HUES6 (cell line): ENCODE measurements around the gene POLR1G.
A peak's percentile ranks its signal among the peaks of the same experiment; 100 is the strongest.
"Not testable (repeated sequence)": the region's sequence is repeated elsewhere in the genome, so short reads cannot be mapped to it uniquely, and the experiment has no call there.

Experiments used
- H3K27ac ChIP-seq: 2 replicates; pipeline ENCODE4 v1.7.0; 2013; ENCODE audit warnings: low read depth, mild to moderate bottlenecking, low read length, inconsistent platforms
- H3K27me3 ChIP-seq: 2 replicates; pipeline ENCODE4 v1.6.1; 2013; ENCODE audit warnings: low read length; ENCODE audit not compliant: control insufficient read depth, insufficient read depth
- H3K36me3 ChIP-seq: 2 replicates; pipeline ENCODE4 v1.6.1; 2013; ENCODE audit warnings: low read length; ENCODE audit not compliant: control insufficient read depth, insufficient read depth
- H3K4me1 ChIP-seq: 2 replicates; pipeline ENCODE4 v1.6.1; 2013; ENCODE audit warnings: low read length; ENCODE audit not compliant: control insufficient read depth, insufficient read depth
- H3K4me3 ChIP-seq: 2 replicates; pipeline ENCODE4 v1.5.1; 2013; ENCODE audit warnings: low read depth, low read length
- H3K9ac ChIP-seq: one replicate; pipeline ENCODE4 v1.6.1; 2013; ENCODE audit warnings: mild to moderate bottlenecking, low read length
- H3K9me3 ChIP-seq: 2 replicates; pipeline ENCODE4 v1.6.1; 2013; ENCODE audit warnings: low read depth, low read length; ENCODE audit not compliant: control insufficient read depth, insufficient read depth

The POLR1G gene

DNA sequence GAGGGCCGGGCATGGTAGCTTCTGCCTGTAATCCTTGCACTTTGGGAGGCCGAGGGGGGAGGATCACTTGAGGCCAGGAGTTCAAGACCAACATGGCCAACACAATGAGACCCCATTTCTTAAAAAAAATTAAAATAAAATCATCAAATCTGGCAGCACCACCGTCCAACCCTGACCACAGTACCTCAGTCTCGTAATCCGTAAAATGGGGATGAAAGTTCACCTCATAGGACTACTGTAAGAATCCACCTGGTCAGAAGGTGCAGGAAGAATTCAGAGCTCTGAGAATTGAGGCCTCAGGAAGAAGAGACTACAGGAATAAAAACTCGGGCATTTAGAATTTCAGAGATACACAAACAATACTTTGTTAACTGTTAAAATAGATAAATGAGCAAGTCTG, 4.6 kb upstream of the POLR1G start:
- Histone ChIP-seq H3K27me3 (peaks cover 11% of the 10 kb centered on the region; the same call in 1 of the 2 replicates), H3K27ac (no peak overlapping the region), H3K36me3 (no peaks in the 10 kb centered on the region; the same call in 1 of the 2 replicates), H3K9ac (no peak overlapping the region), H3K4me1 (peaks cover 24% of the 10 kb centered on the region), H3K9me3 (no peaks in the 10 kb centered on the region), H3K4me3 (peak overlapping the region; percentile 47; the same call in 1 of the 2 replicates)

DNA sequence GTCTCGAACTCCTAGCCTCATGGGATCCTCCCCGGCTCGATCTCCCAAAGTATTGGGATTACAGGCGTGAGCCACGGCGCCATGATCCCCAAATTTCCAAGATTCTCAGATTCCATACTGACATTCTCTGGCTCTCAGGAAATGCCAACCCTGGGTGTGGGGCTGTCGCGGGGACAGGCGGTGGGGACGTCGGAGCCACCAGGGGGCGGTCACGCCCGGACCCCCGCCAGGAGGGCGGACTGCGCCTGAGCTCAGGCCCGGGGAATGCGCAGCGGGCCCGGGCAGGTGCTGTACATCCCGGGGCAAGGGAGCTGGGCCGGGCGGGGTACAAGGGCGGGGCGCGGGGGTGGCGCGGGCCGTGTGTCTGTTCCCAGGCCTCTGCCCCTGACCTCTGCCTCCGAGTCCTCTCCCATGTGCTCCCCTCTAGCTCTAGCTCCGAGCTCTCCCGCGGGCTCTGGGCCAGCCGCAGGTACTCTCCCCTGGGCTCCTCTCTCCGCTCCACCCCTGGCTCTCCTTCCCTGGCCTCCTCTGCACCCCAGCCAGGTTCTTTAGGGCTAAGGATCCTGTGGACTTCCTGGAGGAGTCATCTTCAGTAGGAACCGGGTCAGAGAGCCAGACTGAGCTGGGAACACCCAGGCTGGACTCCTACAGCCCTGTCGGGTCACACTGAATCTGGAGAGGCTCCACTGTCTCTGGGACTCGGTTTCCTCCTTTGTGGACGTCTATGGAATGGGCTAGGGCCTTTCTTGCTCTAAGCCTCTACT, 4.0 kb upstream of the POLR1G start:
- no peaks in the 10 kb centered on the region for H3K36me3 ChIP-seq
- H3K27me3 ChIP-seq, result peaks cover 6% of the 10 kb centered on the region; the same call in 1 of the 2 replicates
- no peaks in the 10 kb centered on the region for H3K9me3 ChIP-seq
- peak overlapping the region; percentile 22; the same call in 1 of the 2 replicates for H3K27ac ChIP-seq
- peaks cover 27% of the 10 kb centered on the region for H3K4me1 ChIP-seq
- H3K9ac ChIP-seq, result peak overlapping the region; percentile 67
- H3K4me3 ChIP-seq, result peak overlapping the region; percentile 47

GRCh38 chr19:45403272-45403671, 3.2 kb upstream of the POLR1G start:
- Histone ChIP-seq H3K9me3 (no peaks in the 10 kb centered on the region), H3K27ac (no peak overlapping the region), H3K9ac (peak overlapping the region; percentile 45), H3K4me3 (peak overlapping the region; percentile 94), H3K4me1 (peaks cover 24% of the 10 kb centered on the region), H3K36me3 (peaks cover 4% of the 10 kb centered on the region), H3K27me3 (no peaks in the 10 kb centered on the region)

GRCh38 chr19:45403781-45404556, 2.5 kb upstream of the POLR1G start:
- peak overlapping the region; percentile 46; the same call in 1 of the 2 replicates for H3K27ac ChIP-seq
- peak overlapping the region; percentile 94 for H3K4me3 ChIP-seq

DNA sequence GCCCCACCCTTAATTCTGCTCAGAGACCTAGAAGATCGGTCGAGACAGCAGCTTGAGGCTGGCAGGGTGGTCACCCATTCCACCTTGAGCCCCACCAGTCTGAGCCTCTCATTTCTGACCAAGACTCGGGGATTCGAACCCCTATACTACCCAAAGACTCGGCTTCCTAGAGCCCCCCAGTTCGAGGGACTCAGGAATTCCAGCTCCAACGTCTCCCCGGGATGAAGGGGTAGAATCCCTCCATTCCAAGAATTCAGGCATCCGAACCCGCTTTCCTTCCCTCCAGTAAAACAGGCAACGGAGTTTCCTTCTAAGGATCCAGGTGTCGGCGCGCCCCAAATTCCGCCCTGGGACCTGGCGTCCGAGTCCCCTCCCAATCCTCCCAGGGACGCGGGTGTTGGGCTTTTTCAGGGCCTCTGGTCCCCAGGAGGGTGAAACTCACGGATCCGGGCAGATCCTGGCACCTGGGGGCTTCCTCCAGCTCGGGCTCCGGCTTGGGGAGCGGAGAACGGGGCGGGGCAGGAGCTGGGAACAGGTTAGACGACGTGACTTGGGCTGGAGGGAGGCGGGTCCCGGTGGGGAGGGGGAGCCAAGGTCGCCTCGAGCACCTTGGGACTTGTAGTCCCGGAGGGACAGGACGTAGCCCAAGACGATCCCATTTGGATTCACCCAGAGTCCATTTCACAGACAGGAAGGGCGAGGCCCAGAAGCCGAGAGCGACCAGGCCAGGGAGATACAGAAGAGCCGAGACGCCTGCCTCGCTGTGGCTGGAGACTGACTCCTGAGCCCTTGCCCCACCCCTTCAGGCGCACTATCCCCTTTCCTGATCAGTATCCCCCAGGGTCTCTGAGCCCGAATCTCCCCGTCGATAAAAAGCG, 1.6 kb upstream of the POLR1G start, which contains the start of gene PPP1R13L:
PPP1R13L (minus strand) TSS at position 513 of the 878 bp plus-strand sequence. CDS start 6,751 bp downstream, outside the sequence.
- H3K4me1 ChIP-seq, result peaks cover 24% of the 10 kb centered on the region

More at GRCh38 chr19:45403781-45404556, 2.5 kb upstream of the POLR1G start:
- H3K27me3 ChIP-seq, result no peaks in the 10 kb centered on the region
- H3K9me3 ChIP-seq, result no peaks in the 10 kb centered on the region
- peaks cover 11% of the 10 kb centered on the region for H3K36me3 ChIP-seq
- peaks cover 24% of the 10 kb centered on the region for H3K4me1 ChIP-seq
- H3K9ac ChIP-seq, result peak overlapping the region; percentile 87

GRCh38 chr19:45405435-45406225, 814 bp upstream of the POLR1G start:
- H3K27ac ChIP-seq, result peak overlapping the region; percentile 100
- H3K36me3 ChIP-seq, result peaks cover 19% of the 10 kb centered on the region
- H3K4me3 ChIP-seq, result peak overlapping the region; percentile 94
- peaks cover 20% of the 10 kb centered on the region for H3K4me1 ChIP-seq
- no peaks in the 10 kb centered on the region for H3K9me3 ChIP-seq
- peak overlapping the region; percentile 99 for H3K9ac ChIP-seq
- no peaks in the 10 kb centered on the region for H3K27me3 ChIP-seq

More for the DNA sequence above, 1.6 kb upstream of the POLR1G start, which contains the start of gene PPP1R13L:
- peak within 1 kb of the TSS; percentile 94 for H3K4me3 ChIP-seq
- H3K9ac ChIP-seq, result peak within 1 kb of the TSS; percentile 99
- no peaks in the 10 kb centered on the region for H3K9me3 ChIP-seq
- H3K36me3 ChIP-seq, result peaks cover 16% of the 10 kb centered on the region
- H3K27me3 ChIP-seq, result no peaks in the 10 kb centered on the region
- peak within 1 kb of the TSS; percentile 100 for H3K27ac ChIP-seq

- H3K9ac ChIP-seq, result peak overlapping the region; percentile 99
- H3K4me1 ChIP-seq, result peaks cover 20% of the 10 kb centered on the region
- no peaks in the 10 kb centered on the region for H3K9me3 ChIP-seq
- no peaks in the 10 kb centered on the region for H3K27me3 ChIP-seq
- H3K27ac ChIP-seq, result no peak overlapping the region; the same call in 1 of the 2 replicates
- peak overlapping the region; percentile 94 for H3K4me3 ChIP-seq
- H3K36me3 ChIP-seq, result peaks cover 27% of the 10 kb centered on the region
Observed at GRCh38 chr19:45407091-45407375, 589 bp downstream of the POLR1G start.

GRCh38 chr19:45407585-45407984, 1.1 kb downstream of the POLR1G start:
- not testable (repeated sequence) for H3K27ac ChIP-seq

GRCh38 chr19:45408121-45408520, 1.7 kb downstream of the POLR1G start:
- Histone ChIP-seq H3K4me3 (no peak overlapping the region), H3K9me3 (no peaks in the 10 kb centered on the region), H3K27me3 (no peaks in the 10 kb centered on the region), H3K27ac (no peak overlapping the region), H3K36me3 (peaks cover 38% of the 10 kb centered on the region), H3K4me1 (peaks cover 14% of the 10 kb centered on the region), H3K9ac (no peak overlapping the region)

More at GRCh38 chr19:45407585-45407984, 1.1 kb downstream of the POLR1G start:
- H3K9ac ChIP-seq, H3K9me3 ChIP-seq, H3K27me3 ChIP-seq: not testable (repeated sequence)
- Histone ChIP-seq H3K4me3 (peak overlapping the region; percentile 94), H3K36me3 (peaks cover 32% of the 10 kb centered on the region), H3K4me1 (peaks cover 20% of the 10 kb centered on the region)
